Measurements from ENCODE around the gene BRD7. TPM values are rescaled to one million over a fixed set of nuclear protein-coding genes. Genes with fewer than 3 reads are reported as not detected.

BRD7 gene
- total RNA-seq, 2 donors from 2014 or later: 64.1 to 91.4 TPM

DNA sequence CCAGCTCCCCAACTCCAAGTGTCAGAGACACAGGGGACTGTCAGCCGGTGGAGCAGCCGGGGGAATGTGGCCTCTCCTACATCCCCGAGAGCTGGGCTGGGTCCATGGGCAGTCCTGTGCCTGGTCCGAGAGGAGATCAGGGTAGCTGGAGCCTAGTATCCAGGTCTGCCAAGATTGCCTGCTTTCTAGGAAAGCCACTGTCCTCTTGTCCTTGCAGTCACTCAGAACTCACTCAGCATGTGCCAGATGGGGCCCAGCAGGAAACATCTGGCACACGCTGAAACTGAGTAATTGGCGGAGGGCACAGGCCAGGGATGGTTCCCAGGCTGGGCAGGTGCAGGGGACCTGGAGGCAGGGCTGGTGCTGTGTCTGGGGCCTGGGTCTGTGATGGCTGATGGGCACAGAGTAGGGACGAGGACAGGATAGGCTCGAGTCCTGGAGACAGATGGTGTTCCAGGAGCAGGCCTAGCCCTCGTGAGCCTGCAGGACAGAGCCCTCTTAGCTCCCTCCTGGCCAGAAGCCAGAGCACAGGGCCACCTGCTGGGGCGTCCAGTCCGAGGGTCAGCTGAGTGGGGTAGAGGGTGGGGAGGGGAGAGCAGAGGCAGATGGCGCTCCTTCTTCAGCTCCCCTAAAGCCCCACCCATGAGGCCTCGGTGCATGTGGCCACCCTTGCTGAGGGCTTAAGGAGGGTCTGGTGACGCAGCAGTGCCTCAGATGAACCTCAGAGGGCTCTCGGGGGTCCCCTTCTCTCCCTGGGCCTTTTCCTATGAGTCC lies 71.3 kb downstream of the BRD7 start:
- H3K27ac Mint-ChIP-seq: peak overlapping the region; percentile 50 to 88
- no peak overlapping the region for H3K4me3 Mint-ChIP-seq
- peak; percentile 46 for DNase-seq (ENCODE audit: low spot score)
- no peaks in the 10 kb centered on the region for H3K9me3 Mint-ChIP-seq
- peaks cover 0 to 21% of the 10 kb centered on the region in 2 donors for H3K4me1 Mint-ChIP-seq (ENCODE audit: low read depth in 2 of 2)
- no peak for ATAC-seq
- H3K36me3 Mint-ChIP-seq: no peaks in the 10 kb centered on the region
- no peaks in the 10 kb centered on the region for H3K27me3 Mint-ChIP-seq

DNA sequence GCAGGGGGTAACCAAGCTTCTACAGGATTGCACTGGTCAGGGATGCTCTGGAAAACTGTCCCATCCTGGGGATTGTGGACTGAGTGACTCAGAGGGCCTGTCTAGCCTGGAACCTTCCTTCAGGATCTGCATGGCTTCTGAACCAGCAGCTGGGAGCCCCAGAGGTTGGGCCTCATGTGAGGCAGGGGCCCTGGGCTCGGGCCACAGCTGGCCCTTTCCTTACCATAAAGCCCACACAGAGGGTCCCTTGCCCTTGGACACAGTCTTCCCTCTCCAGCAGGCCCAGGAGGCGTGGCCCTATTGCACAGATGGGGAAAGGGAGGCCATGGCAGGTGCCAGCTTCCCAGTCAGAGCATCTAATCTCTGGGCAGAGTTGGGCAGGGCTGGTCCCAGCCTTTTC lies 72.0 kb downstream of the BRD7 start:
- peaks cover 0 to 21% of the 10 kb centered on the region in 2 donors for H3K4me1 Mint-ChIP-seq (ENCODE audit: low read depth in 2 of 2)
- ATAC-seq (no peak), DNase-seq (ENCODE audit: low spot score) (peak; percentile 6)
- no peaks in the 10 kb centered on the region for H3K9me3 Mint-ChIP-seq
- no peak overlapping the region for H3K4me3 Mint-ChIP-seq
- no peaks in the 10 kb centered on the region for H3K36me3 Mint-ChIP-seq
- peak overlapping the region; percentile 50 to 88 for H3K27ac Mint-ChIP-seq
- no peaks in the 10 kb centered on the region for H3K27me3 Mint-ChIP-seq

DNA sequence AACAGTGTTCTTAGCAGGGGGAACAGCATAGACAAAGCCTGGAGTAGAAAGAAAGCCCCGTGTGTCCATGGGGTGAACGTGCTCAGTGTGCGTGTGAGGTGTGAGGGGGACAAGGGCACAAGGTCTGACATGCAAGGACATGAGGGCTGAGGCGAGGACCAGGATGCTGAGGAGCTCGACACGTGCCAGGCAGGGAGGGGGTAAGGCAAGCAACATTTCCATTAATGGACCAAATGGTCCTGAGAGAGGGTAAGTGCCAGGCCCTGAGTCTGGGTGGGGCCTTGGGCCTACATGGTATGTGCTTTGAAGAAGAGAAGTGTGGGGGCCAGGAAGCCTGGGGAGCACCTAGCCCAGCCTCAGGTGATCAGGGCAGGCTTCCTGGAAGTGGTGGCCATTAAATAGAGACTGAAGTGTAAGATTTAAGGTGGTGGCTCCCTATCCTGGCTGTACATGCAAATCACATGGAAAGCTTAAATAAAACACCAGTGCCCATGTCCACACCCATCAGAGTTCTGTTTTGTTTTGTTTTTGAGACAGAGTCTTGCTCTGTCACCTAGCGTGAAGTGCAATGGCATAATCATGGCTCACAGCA lies 73.2 kb downstream of the BRD7 start:
- H3K9me3 Mint-ChIP-seq: no peaks in the 10 kb centered on the region
- peak overlapping the region; percentile 50 to 88 for H3K27ac Mint-ChIP-seq
- H3K4me1 Mint-ChIP-seq (ENCODE audit: low read depth in 2 of 2): peaks cover 0 to 25% of the 10 kb centered on the region in 2 donors
- DNase-seq (ENCODE audit: low spot score) (peak; percentile 51), ATAC-seq (no peak)
- no peak overlapping the region for H3K4me3 Mint-ChIP-seq
- no peaks in the 10 kb centered on the region for H3K27me3 Mint-ChIP-seq
- no peaks in the 10 kb centered on the region for H3K36me3 Mint-ChIP-seq

DNA sequence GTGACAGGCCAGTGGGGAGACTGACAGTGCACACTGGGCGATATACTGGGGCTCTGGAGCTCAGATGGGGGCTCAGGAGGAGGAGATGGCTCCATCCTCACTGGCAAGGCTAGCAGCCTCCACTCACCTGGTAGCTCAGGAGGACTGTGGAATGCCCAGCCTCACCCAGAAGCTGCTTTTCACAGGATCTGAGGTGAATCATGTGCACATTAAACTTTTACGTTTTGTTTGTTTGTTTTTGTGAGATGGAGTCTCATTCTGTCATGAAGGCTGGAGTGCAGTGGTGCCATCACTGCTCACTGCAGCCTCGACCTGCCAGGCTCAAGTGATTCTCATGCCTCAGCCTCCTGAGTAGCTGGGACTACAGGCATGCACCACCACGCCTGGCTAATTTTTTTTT lies 73.8 kb downstream of the BRD7 start:
- peaks cover 2 to 29% of the 10 kb centered on the region in 2 donors for H3K4me1 Mint-ChIP-seq (ENCODE audit: low read depth in 2 of 2)

DNA sequence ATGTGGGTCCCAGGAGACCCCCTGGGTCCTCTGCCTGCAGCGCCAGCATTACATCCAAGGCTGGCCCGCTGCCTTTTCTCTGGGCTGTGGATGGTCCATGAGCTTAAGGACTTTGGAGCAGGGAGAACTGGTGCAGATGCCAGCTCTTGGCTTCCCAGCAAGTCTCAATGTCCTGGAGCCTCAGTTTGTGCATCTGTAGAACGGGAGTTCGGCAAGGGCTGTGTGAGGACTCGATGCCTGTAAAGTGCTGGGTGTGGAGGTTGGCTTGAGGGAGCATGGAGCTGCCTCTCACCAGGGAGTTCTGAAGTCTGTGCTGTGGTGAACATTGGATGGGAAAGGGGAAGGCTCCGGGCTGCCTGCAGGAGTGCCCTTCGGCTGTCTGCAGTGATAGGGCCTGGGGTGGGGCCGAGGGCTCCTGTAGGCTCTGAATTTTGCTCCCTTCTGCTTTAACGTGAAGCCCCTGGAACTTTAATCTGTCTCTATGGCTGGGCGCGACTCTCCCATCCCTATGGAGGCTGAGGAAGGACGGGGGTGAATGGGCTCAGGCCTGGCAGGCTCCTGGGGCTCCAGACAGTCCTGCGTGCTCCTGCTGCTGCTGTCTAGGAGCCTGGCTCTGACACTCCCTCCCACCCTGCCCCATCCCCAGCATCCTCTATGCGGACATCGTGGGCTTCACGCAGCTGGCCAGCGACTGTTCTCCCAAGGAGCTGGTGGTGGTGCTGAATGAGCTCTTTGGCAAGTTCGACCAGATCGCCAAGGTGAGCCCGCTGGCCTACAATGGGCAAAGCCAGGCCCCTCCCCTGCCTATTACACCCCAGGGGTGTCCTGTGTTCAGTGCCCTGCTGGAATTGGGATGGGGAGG lies 74.6 kb downstream of the BRD7 start:
- peak overlapping the region in 1 of 2 donors; percentile 18 for H3K27ac Mint-ChIP-seq
- no peak overlapping the region for H3K4me3 Mint-ChIP-seq
- peaks cover 6 to 33% of the 10 kb centered on the region in 2 donors for H3K4me1 Mint-ChIP-seq (ENCODE audit: low read depth in 2 of 2)
- no peaks in the 10 kb centered on the region for H3K27me3 Mint-ChIP-seq
- H3K36me3 Mint-ChIP-seq: peaks cover under 1% of the 10 kb centered on the region
- ATAC-seq: no peak
- H3K9me3 Mint-ChIP-seq: no peaks in the 10 kb centered on the region
- peak; percentile 51 for DNase-seq (ENCODE audit: low spot score)

More for the DNA sequence above, 73.8 kb downstream of the BRD7 start:
- Mint-ChIP-seq H3K27me3 (no peaks in the 10 kb centered on the region), H3K27ac (peak overlapping the region in 1 of 2 donors; percentile 73), H3K9me3 (no peaks in the 10 kb centered on the region), H3K36me3 (no peaks in the 10 kb centered on the region), H3K4me3 (no peak overlapping the region)
- DNase-seq (ENCODE audit: low spot score) (peak; percentile 54), ATAC-seq (no peak)

DNA sequence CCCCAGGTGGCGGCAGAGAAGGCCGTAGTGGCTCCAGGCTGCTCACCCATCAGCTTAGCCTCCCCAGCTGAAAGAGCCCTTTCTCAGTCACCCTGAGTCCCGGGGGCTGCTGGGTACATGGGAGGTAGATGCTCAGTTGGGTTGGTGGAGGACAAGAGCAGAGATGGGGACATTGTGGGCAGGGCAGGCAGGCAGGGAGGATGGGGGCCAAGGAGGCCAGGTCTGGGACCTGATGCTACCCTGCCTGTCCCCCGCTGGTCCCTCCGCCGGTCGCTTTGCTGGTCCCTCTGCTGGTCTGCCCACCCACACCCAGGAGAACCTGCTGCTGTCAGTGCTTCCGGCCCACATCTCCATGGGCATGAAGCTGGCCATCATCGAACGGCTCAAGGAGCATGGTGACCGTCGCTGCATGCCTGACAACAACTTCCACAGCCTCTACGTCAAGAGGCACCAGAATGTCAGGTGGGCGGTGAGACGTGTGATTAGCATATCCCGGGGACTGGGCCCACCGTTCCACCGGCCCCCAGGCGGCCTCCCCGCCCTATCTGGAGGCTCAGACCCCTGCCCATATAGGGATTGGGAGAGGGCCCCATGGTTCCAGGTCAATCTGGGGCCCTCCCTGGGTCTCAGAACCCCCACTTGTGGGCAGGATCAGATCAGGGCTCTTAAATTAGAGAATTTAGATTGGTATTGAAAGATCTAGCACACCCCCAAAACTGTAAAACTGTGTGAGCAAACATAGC lies 75.6 kb downstream of the BRD7 start:
- DNase-seq (ENCODE audit: low spot score) (no peak), ATAC-seq (no peak)
- Mint-ChIP-seq H3K4me1 (ENCODE audit: low read depth in 2 of 2) (peaks cover 15 to 39% of the 10 kb centered on the region in 2 donors), H3K27me3 (no peaks in the 10 kb centered on the region), H3K36me3 (peaks cover 5% of the 10 kb centered on the region), H3K27ac (peak overlapping the region in 1 of 2 donors; percentile 18), H3K4me3 (no peak overlapping the region), H3K9me3 (no peaks in the 10 kb centered on the region)

DNA sequence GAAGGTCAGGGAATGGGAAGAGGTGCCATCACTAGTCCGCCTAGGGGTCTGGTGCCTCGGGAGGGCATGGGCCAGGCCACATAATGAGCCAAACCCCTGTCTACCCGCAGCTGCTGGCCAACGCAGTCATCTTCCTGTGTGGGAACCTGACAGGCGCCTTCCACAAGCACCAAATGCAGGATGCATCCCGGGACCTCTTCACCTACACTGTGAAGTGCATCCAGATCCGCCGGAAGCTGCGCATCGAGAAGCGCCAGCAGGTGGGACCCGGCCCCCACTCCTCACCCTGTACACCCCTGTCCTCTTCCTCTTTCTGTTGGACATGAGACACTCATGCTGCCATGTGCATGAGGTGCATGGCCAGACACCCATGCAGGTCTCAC lies 76.2 kb downstream of the BRD7 start:
- H3K27me3 Mint-ChIP-seq: no peaks in the 10 kb centered on the region
- H3K27ac Mint-ChIP-seq: peak overlapping the region; percentile 33 to 81
- H3K36me3 Mint-ChIP-seq: peaks cover 5% of the 10 kb centered on the region
- H3K4me1 Mint-ChIP-seq (ENCODE audit: low read depth in 2 of 2): peaks cover 17 to 44% of the 10 kb centered on the region in 2 donors
- no peak overlapping the region for H3K4me3 Mint-ChIP-seq
- no peaks in the 10 kb centered on the region for H3K9me3 Mint-ChIP-seq
- DNase-seq (ENCODE audit: low spot score) (no peak), ATAC-seq (no peak)

DNA sequence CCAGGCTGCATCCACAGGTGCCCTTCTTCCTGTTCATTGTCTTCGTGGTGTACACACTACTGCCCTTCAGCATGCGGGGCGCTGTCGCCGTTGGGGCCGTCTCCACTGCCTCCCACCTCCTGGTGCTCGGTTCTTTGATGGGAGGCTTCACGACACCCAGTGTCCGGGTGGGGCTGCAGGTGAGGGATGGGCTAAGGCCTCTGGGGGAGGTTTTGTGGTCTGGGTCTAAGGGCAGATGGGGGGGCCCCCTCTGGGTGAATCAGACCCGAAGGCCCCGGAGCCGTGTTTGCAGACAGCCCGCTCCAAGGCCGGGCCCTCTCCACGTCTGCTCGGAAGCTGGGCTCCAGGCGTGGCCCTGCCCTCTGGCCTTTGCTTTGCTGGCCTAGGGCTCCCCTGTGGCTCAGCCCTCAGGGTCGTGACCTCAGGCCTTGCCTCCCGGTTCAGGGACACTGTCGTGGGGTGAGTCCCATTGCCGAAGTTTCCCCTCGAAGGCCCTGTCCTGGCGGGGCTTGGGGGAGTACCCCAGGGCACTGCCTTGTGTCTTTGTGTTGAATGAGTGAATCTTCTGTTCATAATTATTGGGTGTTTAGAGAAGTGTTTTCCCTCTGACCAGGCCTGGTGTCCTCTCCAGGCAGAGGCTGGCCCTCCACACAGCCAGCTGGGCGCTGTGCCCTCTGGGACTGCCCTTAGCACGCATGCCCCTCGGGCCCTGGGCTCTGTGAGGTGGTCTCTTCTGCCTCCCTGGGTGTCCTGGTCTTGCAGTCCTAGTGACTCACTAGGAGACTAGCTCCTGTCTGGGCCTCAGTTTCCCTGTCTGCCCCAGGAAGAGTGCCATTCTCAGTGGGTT lies 76.8 kb downstream of the BRD7 start:
- peaks cover 17 to 46% of the 10 kb centered on the region in 2 donors for H3K4me1 Mint-ChIP-seq (ENCODE audit: low read depth in 2 of 2)
- no peaks in the 10 kb centered on the region for H3K9me3 Mint-ChIP-seq
- peak overlapping the region; percentile 33 to 81 for H3K27ac Mint-ChIP-seq
- H3K4me3 Mint-ChIP-seq: no peak overlapping the region
- ATAC-seq (peak in 1 of 2 donors; percentile 17), DNase-seq (ENCODE audit: low spot score) (no peak)
- peaks cover 5% of the 10 kb centered on the region for H3K36me3 Mint-ChIP-seq
- H3K27me3 Mint-ChIP-seq: no peaks in the 10 kb centered on the region

DNA sequence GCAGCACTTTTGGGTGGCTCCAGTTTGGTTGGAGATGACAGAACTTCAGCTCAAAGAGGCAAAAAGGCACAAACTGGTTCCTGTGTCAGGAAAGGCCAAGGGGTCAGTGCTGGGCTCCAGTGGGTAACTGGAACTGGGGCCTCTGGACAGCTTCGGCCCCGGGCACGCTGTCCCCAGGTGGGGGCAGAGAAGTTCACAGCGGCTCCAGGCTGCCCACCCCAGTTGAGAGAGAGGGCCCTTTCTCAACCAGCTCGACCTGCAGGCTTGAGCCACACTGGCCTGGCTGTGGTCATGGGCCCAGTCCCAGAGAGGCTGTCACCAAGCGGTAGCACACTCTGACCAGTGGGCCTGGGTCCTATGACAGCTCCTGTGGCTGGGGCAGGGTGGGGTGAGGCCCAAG lies 77.9 kb downstream of the BRD7 start:
- Mint-ChIP-seq H3K27ac (peak overlapping the region; percentile 77 to 81), H3K36me3 (peaks cover 5% of the 10 kb centered on the region), H3K4me3 (no peak overlapping the region), H3K4me1 (ENCODE audit: low read depth in 2 of 2) (peaks cover 17 to 44% of the 10 kb centered on the region in 2 donors), H3K27me3 (no peaks in the 10 kb centered on the region), H3K9me3 (no peaks in the 10 kb centered on the region)
- no peak for DNase-seq (ENCODE audit: low spot score)
- ATAC-seq: peak in 1 of 2 donors; percentile 22

DNA sequence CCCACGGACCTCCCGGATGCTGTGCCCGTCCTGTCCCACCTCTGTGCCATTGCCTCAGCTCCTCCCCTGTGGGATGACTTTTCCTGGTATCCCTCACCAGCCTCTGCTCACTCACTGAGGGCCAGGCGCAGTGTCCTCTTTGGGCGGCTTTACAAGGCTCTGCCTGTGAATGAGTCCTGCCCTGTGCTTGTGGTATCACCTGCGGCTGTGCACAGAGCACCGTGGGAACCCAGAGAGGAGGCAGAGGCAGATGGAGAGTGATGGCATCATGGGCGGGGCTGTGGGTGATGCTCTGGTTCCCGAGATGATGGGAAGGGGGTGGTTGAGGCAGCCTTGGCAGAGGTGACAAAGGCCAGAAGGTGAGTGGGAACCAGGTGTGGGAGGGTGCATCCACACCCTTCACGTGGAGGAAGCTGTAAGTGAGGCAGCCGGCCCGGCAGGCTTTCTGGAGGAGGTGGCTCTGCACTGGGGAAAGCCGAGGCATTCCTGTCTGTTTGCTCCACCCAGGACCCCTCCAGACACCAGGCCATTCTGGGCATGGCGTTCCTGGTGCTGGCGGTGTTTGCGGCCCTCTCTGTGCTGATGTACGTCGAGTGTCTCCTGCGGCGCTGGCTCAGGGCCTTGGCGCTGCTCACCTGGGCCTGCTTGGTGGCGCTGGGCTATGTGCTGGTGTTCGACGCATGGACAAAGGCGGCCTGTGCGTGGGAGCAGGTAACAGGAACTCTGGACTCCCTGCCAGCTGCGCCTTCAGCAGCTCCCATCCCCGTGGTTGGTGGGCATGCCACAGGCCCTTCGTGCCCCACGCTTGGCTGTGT lies 78.6 kb downstream of the BRD7 start:
- peaks cover 5% of the 10 kb centered on the region for H3K36me3 Mint-ChIP-seq
- ATAC-seq: peak in 1 of 2 donors; percentile 29
- no peak overlapping the region for H3K4me3 Mint-ChIP-seq
- H3K27me3 Mint-ChIP-seq: no peaks in the 10 kb centered on the region
- no peak for DNase-seq (ENCODE audit: low spot score)
- H3K27ac Mint-ChIP-seq: peak overlapping the region; percentile 77 to 81
- no peaks in the 10 kb centered on the region for H3K9me3 Mint-ChIP-seq
- H3K4me1 Mint-ChIP-seq (ENCODE audit: low read depth in 2 of 2): peaks cover 24 to 43% of the 10 kb centered on the region in 2 donors

DNA sequence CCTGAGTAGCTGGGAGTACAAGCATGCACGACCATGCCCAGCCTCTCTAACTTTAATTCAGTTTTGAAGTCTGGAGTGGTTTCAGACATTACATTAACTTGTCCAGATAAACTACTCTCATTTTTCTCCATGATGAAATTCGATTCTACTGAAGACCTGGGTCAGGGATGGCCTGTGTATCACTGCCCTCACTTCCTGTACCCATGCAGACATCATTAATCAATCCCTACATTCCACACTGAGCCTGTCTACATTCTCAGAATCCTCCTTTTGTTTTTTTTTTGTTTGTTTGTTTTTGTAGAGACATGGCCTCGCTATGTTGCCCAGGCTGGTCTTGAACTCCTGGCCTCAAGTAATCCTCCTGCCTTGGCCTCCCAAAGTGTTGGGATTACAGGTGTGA lies 79.9 kb downstream of the BRD7 start:
- no peak overlapping the region for H3K4me3 Mint-ChIP-seq
- H3K4me1 Mint-ChIP-seq (ENCODE audit: low read depth in 2 of 2): peaks cover 35 to 53% of the 10 kb centered on the region in 2 donors
- peaks cover 5% of the 10 kb centered on the region for H3K36me3 Mint-ChIP-seq
- DNase-seq (ENCODE audit: low spot score) (no peak), ATAC-seq (no peak)
- peak overlapping the region; percentile 77 to 81 for H3K27ac Mint-ChIP-seq
- H3K9me3 Mint-ChIP-seq: no peaks in the 10 kb centered on the region
- H3K27me3 Mint-ChIP-seq: no peaks in the 10 kb centered on the region

DNA sequence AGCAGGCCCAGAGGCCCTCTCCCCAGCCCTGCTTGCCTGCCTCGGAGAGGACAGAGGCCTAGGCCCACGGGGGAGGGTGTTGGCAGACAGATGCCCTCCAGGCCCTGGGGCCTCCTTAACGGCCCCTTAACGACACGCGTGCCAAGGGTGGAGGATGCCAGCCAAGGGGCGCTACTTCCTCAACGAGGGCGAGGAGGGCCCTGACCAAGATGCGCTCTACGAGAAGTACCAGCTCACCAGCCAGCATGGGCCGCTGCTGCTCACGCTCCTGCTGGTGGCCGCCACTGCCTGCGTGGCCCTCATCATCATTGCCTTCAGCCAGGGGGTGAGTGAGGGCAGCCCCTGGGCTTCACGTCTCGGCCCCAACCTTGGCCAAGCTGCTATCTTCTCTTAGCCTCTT lies 80.8 kb downstream of the BRD7 start:
- Mint-ChIP-seq H3K27ac (peak overlapping the region; percentile 77 to 96), H3K36me3 (peaks cover 5% of the 10 kb centered on the region), H3K9me3 (no peaks in the 10 kb centered on the region), H3K27me3 (no peaks in the 10 kb centered on the region), H3K4me1 (ENCODE audit: low read depth in 2 of 2) (peaks cover 44 to 62% of the 10 kb centered on the region in 2 donors), H3K4me3 (no peak overlapping the region)
- ATAC-seq (no peak), DNase-seq (ENCODE audit: low spot score) (no peak)

Measured in natural killer cell treated with Interleukin-12 subunit alpha and Interleukin-12 subunit beta and Interleukin-15 and Interleukin-18, amount 100 ng/mL, for 72 hours (primary cell).